Activated CD8-positive, alpha-beta T cell treated with anti-CD3 and anti-CD28 coated beads for 36 hours (primary cell): Measurements from ENCODE around the gene PRKN. TPM values are rescaled to one million over a fixed set of nuclear protein-coding genes. Genes with fewer than 3 reads are reported as not detected.

Experiments used
- ATAC-seq: fragments of 200-7000 bp; cut with Tn5 transposase; one replicate; pipeline ENCODE4 v1.10.0; 2021; ENCODE audit warnings: mild to moderate bottlenecking, moderate library complexity
- CTCF ChIA-PET: fragments of 350-600 bp; sonication (Branson Sonifier 250); formaldehyde crosslinking; loops from one replicate; lab custom pipeline; 2021; ENCODE audit warnings: antibody characterized with exemption; lab: Charles Lee
- POLR2A ChIA-PET: fragments of 350-600 bp; sonication (Branson Sonifier 250); formaldehyde crosslinking; loops from one replicate; lab custom pipeline; 2021; ENCODE audit warnings: antibody characterized with exemption; lab: Charles Lee
- DNase-seq: peaks from one replicate; pipeline ENCODE4 v3.0.0-alpha.2; 2020
- H3K27ac Mint-ChIP-seq: one replicate; pipeline ENCODE4 v1.8.0; 2021; ENCODE audit warnings: mild to moderate bottlenecking, mixed read lengths
- H3K27me3 Mint-ChIP-seq: one replicate; pipeline ENCODE4 v1.8.0; 2021; ENCODE audit warnings: mixed read lengths
- H3K36me3 Mint-ChIP-seq: one replicate; pipeline ENCODE4 v1.8.0; 2021; ENCODE audit warnings: low read depth, mixed read lengths
- H3K4me1 Mint-ChIP-seq: one replicate; pipeline ENCODE4 v1.8.0; 2021; ENCODE audit warnings: low read depth, mixed read lengths
- H3K4me3 Mint-ChIP-seq: one replicate; pipeline ENCODE4 v1.8.0; 2021; ENCODE audit warnings: mild to moderate bottlenecking, moderate library complexity, mixed read lengths
- H3K9me3 Mint-ChIP-seq: one replicate; pipeline ENCODE4 v1.8.0; 2021; ENCODE audit warnings: mixed read lengths
- CTCF ChIP-seq: fragments of 200-600 bp; IDR thresholded peaks from one replicate; pipeline ENCODE4 v1.8.0; 2022; ENCODE audit warnings: antibody characterized with exemption, mild to moderate bottlenecking
- intact Hi-C: fragments of 100-400 bp; cut with micrococcal nuclease; formaldehyde crosslinking; loops from one replicate; pipeline ENCODE4 v1.10.0; 2022
- total RNA-seq, 2 experiments: library from RNA; stranded (reverse); gene quantifications; one replicate each; pipeline ENCODE4 v1.2.3, GENCODE V29; 2021

PRKN gene
- total RNA-seq, 2 experiments from 2014 or later, result 1.2 to 1.4 TPM

GRCh38 chr6:162702446-162702845, 25.1 kb downstream of the PRKN start:
- intact Hi-C loops, result no loop called here
- H3K9me3 Mint-ChIP-seq, result no peaks in the 10 kb centered on the region
- CTCF ChIA-PET, result no interaction called here
- H3K27me3 Mint-ChIP-seq, result no peaks in the 10 kb centered on the region
- no peak for TF ChIP-seq CTCF
- POLR2A ChIA-PET, result interaction anchor here (0.8 kb wide), 1 partner anchor 1309 kb away, joined by 3 read pairs; no protein-coding TSS in a partner anchor
- no peak for ATAC-seq
- DNase-seq, result no peak
- no peak overlapping the region for H3K4me3 Mint-ChIP-seq
- H3K4me1 Mint-ChIP-seq, result no peaks in the 10 kb centered on the region
- H3K27ac Mint-ChIP-seq, result no peak overlapping the region
- no peaks in the 10 kb centered on the region for H3K36me3 Mint-ChIP-seq

- no peak overlapping the region for H3K4me3 Mint-ChIP-seq
- H3K27me3 Mint-ChIP-seq, result no peaks in the 10 kb centered on the region
- no peak for ATAC-seq
- POLR2A ChIA-PET, result no interaction called here
- intact Hi-C loops, result no loop called here
- no peaks in the 10 kb centered on the region for H3K36me3 Mint-ChIP-seq
- no peak overlapping the region for H3K27ac Mint-ChIP-seq
- CTCF ChIA-PET, result no interaction called here
- no peaks in the 10 kb centered on the region for H3K4me1 Mint-ChIP-seq
- DNase-seq, result no peak
- TF ChIP-seq CTCF, result no peak
- H3K9me3 Mint-ChIP-seq, result no peaks in the 10 kb centered on the region
These were observed 26.0 kb downstream of the PRKN start for GRCh38 chr6:162701551-162701950.

GRCh38 chr6:162700966-162701365, 26.6 kb downstream of the PRKN start:
- ChIA-PET POLR2A (no interaction called here), CTCF (no interaction called here)
- H3K4me3 Mint-ChIP-seq, result no peak overlapping the region
- no peaks in the 10 kb centered on the region for H3K36me3 Mint-ChIP-seq
- H3K9me3 Mint-ChIP-seq, result no peaks in the 10 kb centered on the region
- ATAC-seq, result no peak
- no peaks in the 10 kb centered on the region for H3K27me3 Mint-ChIP-seq
- intact Hi-C loops, result no loop called here
- no peak overlapping the region for H3K27ac Mint-ChIP-seq
- no peak for DNase-seq
- no peaks in the 10 kb centered on the region for H3K4me1 Mint-ChIP-seq
- no peak for TF ChIP-seq CTCF

GRCh38 chr6:162699961-162700360, 27.6 kb downstream of the PRKN start:
- Mint-ChIP-seq H3K4me3 (no peak overlapping the region), H3K36me3 (no peaks in the 10 kb centered on the region), H3K9me3 (no peaks in the 10 kb centered on the region), H3K4me1 (no peaks in the 10 kb centered on the region), H3K27ac (no peak overlapping the region), H3K27me3 (no peaks in the 10 kb centered on the region)
- intact Hi-C loops, result no loop called here
- ChIA-PET POLR2A (no interaction called here), CTCF (no interaction called here)
- no peak for TF ChIP-seq CTCF
- DNase-seq (no peak), ATAC-seq (no peak)

GRCh38 chr6:162698440-162698839, 29.1 kb downstream of the PRKN start:
- ATAC-seq (no peak), DNase-seq (no peak)
- no peak for TF ChIP-seq CTCF
- intact Hi-C loops, result no loop called here
- Mint-ChIP-seq H3K4me1 (no peaks in the 10 kb centered on the region), H3K27ac (no peak overlapping the region), H3K9me3 (no peaks in the 10 kb centered on the region), H3K4me3 (no peak overlapping the region), H3K27me3 (no peaks in the 10 kb centered on the region), H3K36me3 (no peaks in the 10 kb centered on the region)
- POLR2A ChIA-PET, result no interaction called here
- CTCF ChIA-PET, result no interaction called here
